ENCODE data around the gene OR2A2.

DNA sequence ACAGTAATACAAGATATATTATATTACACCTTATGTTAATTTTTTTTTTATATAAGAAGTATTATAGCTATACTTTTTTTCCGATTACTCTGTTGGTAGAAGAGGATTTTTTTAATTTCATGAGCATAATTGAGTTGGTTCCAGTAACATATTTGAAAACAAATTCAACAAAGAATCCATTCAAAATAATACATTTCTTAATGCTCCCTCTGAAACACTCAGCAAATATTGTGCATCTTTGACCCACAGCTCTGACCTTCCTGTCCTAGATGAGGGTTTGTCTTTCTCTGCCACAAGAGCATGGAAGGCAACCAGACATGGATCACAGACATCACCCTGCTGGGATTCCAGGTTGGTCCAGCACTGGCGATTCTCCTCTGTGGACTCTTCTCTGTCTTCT is at the start of gene OR2A2:
- TF ChIP-seq, protein P1, sequence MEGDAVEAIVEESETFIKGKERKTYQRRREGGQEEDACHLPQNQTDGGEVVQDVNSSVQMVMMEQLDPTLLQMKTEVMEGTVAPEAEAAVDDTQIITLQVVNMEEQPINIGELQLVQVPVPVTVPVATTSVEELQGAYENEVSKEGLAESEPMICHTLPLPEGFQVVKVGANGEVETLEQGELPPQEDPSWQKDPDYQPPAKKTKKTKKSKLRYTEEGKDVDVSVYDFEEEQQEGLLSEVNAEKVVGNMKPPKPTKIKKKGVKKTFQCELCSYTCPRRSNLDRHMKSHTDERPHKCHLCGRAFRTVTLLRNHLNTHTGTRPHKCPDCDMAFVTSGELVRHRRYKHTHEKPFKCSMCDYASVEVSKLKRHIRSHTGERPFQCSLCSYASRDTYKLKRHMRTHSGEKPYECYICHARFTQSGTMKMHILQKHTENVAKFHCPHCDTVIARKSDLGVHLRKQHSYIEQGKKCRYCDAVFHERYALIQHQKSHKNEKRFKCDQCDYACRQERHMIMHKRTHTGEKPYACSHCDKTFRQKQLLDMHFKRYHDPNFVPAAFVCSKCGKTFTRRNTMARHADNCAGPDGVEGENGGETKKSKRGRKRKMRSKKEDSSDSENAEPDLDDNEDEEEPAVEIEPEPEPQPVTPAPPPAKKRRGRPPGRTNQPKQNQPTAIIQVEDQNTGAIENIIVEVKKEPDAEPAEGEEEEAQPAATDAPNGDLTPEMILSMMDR (optimal IDR thresholded peaks at IDR 0.05 in 1 of 3, IDR thresholded peaks at IDR 0.05 in 1 of 3, conservative IDR thresholded peaks at IDR 0.05 in 1 of 3; ENCODE audit: extremely low read depth in 1 of 3, insufficient read depth in 2 of 3, low read length in 3 of 3), result no peak
- no peak for TF ChIP-seq EZH2 (IDR thresholded peaks at IDR 0.05; ENCODE audit: low read length)

All from keratinocyte (primary cell).